K562 (cell line): ENCODE data around the gene ACTR5. TPM values are rescaled to one million over a fixed set of nuclear protein-coding genes. Genes with fewer than 3 reads are reported as not detected.

Source experiments
- ATAC-seq: fragments of 200-7000 bp; cut with Tn5 transposase; 3 replicates; pipeline ENCODE4 v1.9.1; 2020; ENCODE audit warnings: moderate library complexity
- BruUV-seq: library from RNA; stranded (reverse); fragments of 400-500 nt; replicated peaks from 2 replicates; lab custom pipeline; 2021; lab: Mats Ljungman, UMichigan
- CTCF ChIA-PET: fragments of 300-600 bp; formaldehyde crosslinking; extraction: SDS; loops from one replicate; lab custom pipeline; 2021; ENCODE audit warnings: low intra/inter-chr PET ratio; lab: Yijun Ruan, JAX
- POLR2A ChIA-PET: fragments of 300-600, 350-650 bp; sonication (Branson Sonifier 250); formaldehyde crosslinking; extraction: SDS; loops from one replicate; lab custom pipeline; 2021; ENCODE audit warnings: antibody characterized with exemption, inconsistent platforms; lab: Yijun Ruan, JAX
- DNase-seq, 4 experiments: peaks; one replicate each; pipeline versions ENCODE4 v3.0.0 to v3.0.0-alpha.2; 2011 to 2018; ENCODE audit warnings: low spot score in 3 of 4, mixed read lengths in 3 of 4; ENCODE audit errors: extremely low read depth in 1 of 4
- FAIRE-seq: peaks from 2 replicates; lab custom pipeline; 2011; peaks lifted over from hg19 to GRCh38; lab: Jason Lieb, UNC
- H2AFZ ChIP-seq: 2 replicates; pipeline ENCODE4 v1.6.0; 2011; ENCODE audit warnings: low read depth, low read length, control low read depth, inconsistent platforms
- H3K27ac ChIP-seq: fragments of 200-600 bp; 3 replicates; pipeline ENCODE4 v1.8.0; 2011; ENCODE audit warnings: low read depth, mild to moderate bottlenecking, control low read depth, inconsistent platforms, low read length, moderate library complexity, mixed read lengths; ENCODE audit errors: extremely low read depth
- H3K27me3 ChIP-seq, 2 experiments: fragments of 300-600 bp in 1 of 2; 2 replicates in 1 of 2; 3 replicates in 1 of 2; pipeline versions ENCODE4 v1.6.0 to v1.8.0; 2011; ENCODE audit warnings: inconsistent platforms in 2 of 2, low read length in 2 of 2, mild to moderate bottlenecking in 1 of 2, mixed read lengths in 1 of 2, moderate library complexity in 1 of 2; ENCODE audit not compliant: control insufficient read depth in 2 of 2, insufficient read depth in 2 of 2
- H3K36me3 ChIP-seq: fragments of 300-600 bp; 3 replicates; pipeline ENCODE4 v1.8.0; 2011; ENCODE audit warnings: mild to moderate bottlenecking, low read length, inconsistent platforms; ENCODE audit not compliant: control insufficient read depth, insufficient read depth
- H3K4me1 ChIP-seq, 2 experiments: fragments of 200-600 bp in 1 of 2; replicated peaks in 1 of 2; 2 replicates in 1 of 2; 3 replicates in 1 of 2; pipeline versions ENCODE4 v1.5.1 to v1.8.0; 2011; ENCODE audit warnings: inconsistent platforms in 2 of 2, low read length in 2 of 2, mild to moderate bottlenecking in 1 of 2, mixed read lengths in 1 of 2, moderate library complexity in 1 of 2; ENCODE audit not compliant: control insufficient read depth in 2 of 2, insufficient read depth in 2 of 2
- H3K4me2 ChIP-seq: 2 replicates; pipeline ENCODE4 v1.6.1; 2011; ENCODE audit warnings: low read length, control low read depth, inconsistent platforms, mixed read lengths; ENCODE audit not compliant: insufficient read depth
- H3K4me3 ChIP-seq: fragments of 200-600 bp; sonication (generic), shearing (Covaris generic); 2 replicates; pipeline ENCODE4 v1.5.1; 2016; ENCODE audit warnings: control low read depth, inconsistent platforms
- H3K79me2 ChIP-seq: fragments of 200-600 bp; 3 replicates; pipeline ENCODE4 v1.8.0; 2011; ENCODE audit warnings: low read length, inconsistent platforms; ENCODE audit not compliant: control insufficient read depth, insufficient read depth
- H3K9ac ChIP-seq, 2 experiments: 2 replicates each; pipeline versions ENCODE4 v1.6.0 to v1.6.1; 2011; ENCODE audit warnings: low read depth in 2 of 2, low read length in 2 of 2, control low read depth in 1 of 2, inconsistent platforms in 1 of 2, mild to moderate bottlenecking in 1 of 2, mixed read lengths in 1 of 2; ENCODE audit not compliant: insufficient read depth in 1 of 2
- H3K9me1 ChIP-seq: one replicate; pipeline ENCODE4 v1.6.0; 2011; ENCODE audit warnings: inconsistent platforms, mild to moderate bottlenecking, low read length, moderate library complexity; ENCODE audit not compliant: control insufficient read depth, insufficient read depth
- H3K9me3 ChIP-seq: replicated peaks from 2 replicates; pipeline ENCODE4 v1.5.1; 2011; ENCODE audit warnings: low read depth, low read length, inconsistent platforms; ENCODE audit not compliant: control insufficient read depth, insufficient read depth
- H4K20me1 ChIP-seq: replicated peaks from 2 replicates; pipeline ENCODE4 v1.6.1; 2011; ENCODE audit warnings: low read length, inconsistent platforms, mixed read lengths; ENCODE audit not compliant: control insufficient read depth, insufficient read depth
- CCNT2 ChIP-seq: IDR thresholded peaks from 2 replicates; pipeline ENCODE4 v1.6.1; 2011; ENCODE audit warnings: borderline replicate concordance, low read depth, mild to moderate bottlenecking, moderate library complexity, mixed read lengths, low read length; ENCODE audit not compliant: insufficient read length; ENCODE audit errors: extremely low read depth
- FOXJ2 ChIP-seq: fragments of 200-800 bp; sonication (Bioruptor generic); IDR thresholded peaks from 2 replicates; pipeline ENCODE4 v1.6.1; 2016; ENCODE audit warnings: missing genetic modification characterization, missing compliant biosample characterization
- GABPA ChIP-seq: fragments of 200-800 bp; sonication (Bioruptor generic); conservative IDR thresholded peaks from 2 replicates; pipeline ENCODE4 v1.6.1; 2016; ENCODE audit warnings: low read depth, missing genetic modification characterization, missing compliant biosample characterization
- RB1 ChIP-seq: fragments of 450-650 bp; IDR thresholded peaks from 2 replicates; pipeline ENCODE4 v1.6.1; 2017; ENCODE audit warnings: low read depth, mild to moderate bottlenecking
- SMARCE1 ChIP-seq: fragments of 450-650 bp; IDR thresholded peaks from 2 replicates; pipeline ENCODE4 v1.7.1; 2016; ENCODE audit warnings: mild to moderate bottlenecking
- ZNF12 ChIP-seq: sonication (generic); formaldehyde crosslinking; IDR thresholded peaks from 2 replicates; pipeline ENCODE4 v1.4.0; 2020; ENCODE audit warnings: mild to moderate bottlenecking, missing genetic modification reagents
- ZNF551 ChIP-seq: fragments of 250-450 bp; sonication (Bioruptor Pico); IDR thresholded peaks from 2 replicates; pipeline ENCODE4 v1.5.0; 2021; ENCODE audit warnings: mild to moderate bottlenecking, moderate library complexity
- ZNF780A ChIP-seq: fragments of 250-450 bp; sonication (Bioruptor Pico); IDR thresholded peaks from 2 replicates; pipeline ENCODE4 v1.5.0; 2021; ENCODE audit warnings: mild to moderate bottlenecking
- WGBS: fragments of 100-300 bp; shearing (Covaris generic); methylation state at CpG from one replicate; pipeline ENCODE4 v1.1.6; 2016; ENCODE audit warnings: low coverage, mixed read lengths; ENCODE audit not compliant: insufficient coverage; ENCODE audit errors: missing lambda C conversion rate; 5-methylcytosine and 5-hydroxymethylcytosine counted together
- in situ Hi-C: fragments of 300-500 bp; cut with MboI; formaldehyde crosslinking; loops from 4 replicates; pipeline ENCODE4 v1.15.0; 2018; ENCODE audit warnings: inconsistent platforms, mixed read lengths
- intact Hi-C: fragments of 100-400 bp; cut with micrococcal nuclease; formaldehyde crosslinking; loops from 2 replicates; pipeline ENCODE4 v1.14.2; 2022
- polyA plus RNA-seq, 8 experiments: library from polyadenylated mRNA; depleted of rRNA in 4 of 8; stranded (reverse) in 5 of 8; unstranded in 3 of 8; fragments of >200 nt; fragmentation: Nextera tagmentation in 2 of 8; fragmentation: Illumina TruSeq in 1 of 8; extraction: Ambion mirVana in 2 of 8; extraction: Trizol in 1 of 8; gene quantifications; 2 replicates each; pipeline versions ENCODE4 v1.2.1 to v1.2.3, GENCODE V29; 2011 to 2014; ENCODE audit warnings: inconsistent platforms in 1 of 8, missing spikeins in 1 of 8
- total RNA-seq, 7 experiments: library from RNA; depleted of rRNA in 6 of 7; stranded (reverse); fragments of >200 nt in 6 of 7; fragmentation: Illumina TruSeq in 2 of 7; extraction: Trizol in 2 of 7; gene quantifications; 2 replicates each; pipeline versions ENCODE4 v1.2.1 to v1.2.3, GENCODE V29; 2011 to 2021; ENCODE audit warnings: low replicate concordance in 1 of 7
- TF ChIP-seq, protein P1 (sequence below), 2 experiments: fragments of 450-650 bp; conservative IDR thresholded peaks; 2 replicates each; pipeline ENCODE4 v1.6.1; 2017; ENCODE audit warnings: mild to moderate bottlenecking in 2 of 2, moderate library complexity in 2 of 2
- TF ChIP-seq, protein P2 (sequence below), 2 experiments: fragments of 450-650 bp; IDR thresholded peaks; 2 replicates each; pipeline ENCODE4 v1.6.1; 2016; ENCODE audit warnings: mild to moderate bottlenecking in 2 of 2, borderline replicate concordance in 1 of 2, low read depth in 1 of 2, moderate library complexity in 1 of 2
- TF ChIP-seq, protein P3 (sequence below): sonication (generic); formaldehyde crosslinking; IDR thresholded peaks from 2 replicates; pipeline ENCODE4 v1.8.0; 2022; ENCODE audit warnings: mild to moderate bottlenecking, missing genetic modification reagents

The ACTR5 gene
- total and polyA plus RNA-seq, 9 of the 15 experiments (the other 6 are each of a cell fraction or from before 2014, with no cell fraction given) = 0.93 to 18.8 (median 12.9) TPM

DNA sequence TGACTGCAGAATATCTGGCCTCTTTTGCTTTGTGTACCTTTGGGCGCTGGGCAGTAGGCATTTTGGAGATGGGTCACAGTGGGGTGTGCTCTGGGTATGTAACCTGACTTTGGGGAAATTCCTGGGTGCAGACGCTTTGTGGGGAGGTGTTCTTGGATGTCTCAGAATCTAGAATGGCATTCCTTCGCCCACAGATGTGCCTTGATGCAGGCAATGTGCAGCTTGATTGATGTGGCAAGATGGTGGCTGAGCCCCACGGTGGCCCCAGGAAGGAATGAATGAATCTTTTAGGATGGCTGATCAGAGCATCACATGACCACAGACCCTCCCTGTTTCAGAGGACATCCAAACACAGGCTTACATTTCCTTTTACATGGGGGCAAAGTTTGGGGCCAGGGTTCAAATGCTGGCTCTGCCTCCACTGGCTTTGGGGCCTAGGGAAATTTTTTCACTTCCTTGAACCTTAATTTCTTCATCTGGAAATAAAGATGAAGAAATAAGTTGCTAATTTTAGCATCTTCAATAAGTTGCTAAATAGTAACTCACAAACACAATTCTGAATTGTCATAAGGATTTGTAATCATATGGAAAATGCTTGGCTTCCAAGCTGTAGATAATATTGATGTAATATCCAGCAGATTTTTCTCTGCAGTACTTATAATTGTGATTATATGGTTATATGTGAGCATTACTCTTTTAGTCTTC is 62.8 kb downstream of the ACTR5 start:
- Histone ChIP-seq H3K79me2 (no peaks in the 10 kb centered on the region; the same call in 2 of the 3 replicates), H2AFZ (no peak overlapping the region), H3K9ac (no peak overlapping the region), H3K27ac (no peak overlapping the region), H3K9me3 (no peaks in the 10 kb centered on the region), H4K20me1 (no peaks in the 10 kb centered on the region; the same call in 1 of the 2 replicates), H3K4me3 (no peak overlapping the region), H3K27me3 (peaks cover 0 to 10% of the 10 kb centered on the region in 2 experiments; a peak in 2 of 5 replicates), H3K4me1 (peaks cover 0 to 13% of the 10 kb centered on the region in 2 experiments; a peak in 3 of 5 replicates), H3K4me2 (no peak overlapping the region), H3K36me3 (no peaks in the 10 kb centered on the region), H3K9me1 (no peaks in the 10 kb centered on the region)
- intact Hi-C loops = no loop called here
- ChIA-PET POLR2A (interaction anchor here (1.3 kb wide), 1 partner anchor 10 kb away, joined by 3 read pairs; no protein-coding TSS in a partner anchor), CTCF (no interaction called here)
- WGBS = 38% methylated on average over 4 of the region's 4 CpGs
- no peak for DNase-seq
- no peak for ATAC-seq
- FAIRE-seq = no peak
- no TSS peak for BruUV-seq
- in situ Hi-C loops = no loop called here
- TF ChIP-seq, protein P1, sequence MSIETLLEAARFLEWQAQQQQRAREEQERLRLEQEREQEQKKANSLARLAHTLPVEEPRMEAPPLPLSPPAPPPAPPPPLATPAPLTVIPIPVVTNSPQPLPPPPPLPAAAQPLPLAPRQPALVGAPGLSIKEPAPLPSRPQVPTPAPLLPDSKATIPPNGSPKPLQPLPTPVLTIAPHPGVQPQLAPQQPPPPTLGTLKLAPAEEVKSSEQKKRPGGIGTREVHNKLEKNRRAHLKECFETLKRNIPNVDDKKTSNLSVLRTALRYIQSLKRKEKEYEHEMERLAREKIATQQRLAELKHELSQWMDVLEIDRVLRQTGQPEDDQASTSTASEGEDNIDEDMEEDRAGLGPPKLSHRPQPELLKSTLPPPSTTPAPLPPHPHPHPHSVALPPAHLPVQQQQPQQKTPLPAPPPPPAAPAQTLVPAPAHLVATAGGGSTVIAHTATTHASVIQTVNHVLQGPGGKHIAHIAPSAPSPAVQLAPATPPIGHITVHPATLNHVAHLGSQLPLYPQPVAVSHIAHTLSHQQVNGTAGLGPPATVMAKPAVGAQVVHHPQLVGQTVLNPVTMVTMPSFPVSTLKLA (conservative IDR thresholded peaks at IDR 0.05) = no peak
- TF ChIP-seq SMARCE1 (no peak), RB1 (no peak), FOXJ2 (tag) (no peak), GABPA (tag) (no peak), ZNF12 (CRISPR knock-in tag) (no peak), CCNT2 (no peak), ZNF780A (CRISPR knock-in tag) (no peak), ZNF551 (CRISPR knock-in tag) (no peak)
- TF ChIP-seq, protein P2, sequence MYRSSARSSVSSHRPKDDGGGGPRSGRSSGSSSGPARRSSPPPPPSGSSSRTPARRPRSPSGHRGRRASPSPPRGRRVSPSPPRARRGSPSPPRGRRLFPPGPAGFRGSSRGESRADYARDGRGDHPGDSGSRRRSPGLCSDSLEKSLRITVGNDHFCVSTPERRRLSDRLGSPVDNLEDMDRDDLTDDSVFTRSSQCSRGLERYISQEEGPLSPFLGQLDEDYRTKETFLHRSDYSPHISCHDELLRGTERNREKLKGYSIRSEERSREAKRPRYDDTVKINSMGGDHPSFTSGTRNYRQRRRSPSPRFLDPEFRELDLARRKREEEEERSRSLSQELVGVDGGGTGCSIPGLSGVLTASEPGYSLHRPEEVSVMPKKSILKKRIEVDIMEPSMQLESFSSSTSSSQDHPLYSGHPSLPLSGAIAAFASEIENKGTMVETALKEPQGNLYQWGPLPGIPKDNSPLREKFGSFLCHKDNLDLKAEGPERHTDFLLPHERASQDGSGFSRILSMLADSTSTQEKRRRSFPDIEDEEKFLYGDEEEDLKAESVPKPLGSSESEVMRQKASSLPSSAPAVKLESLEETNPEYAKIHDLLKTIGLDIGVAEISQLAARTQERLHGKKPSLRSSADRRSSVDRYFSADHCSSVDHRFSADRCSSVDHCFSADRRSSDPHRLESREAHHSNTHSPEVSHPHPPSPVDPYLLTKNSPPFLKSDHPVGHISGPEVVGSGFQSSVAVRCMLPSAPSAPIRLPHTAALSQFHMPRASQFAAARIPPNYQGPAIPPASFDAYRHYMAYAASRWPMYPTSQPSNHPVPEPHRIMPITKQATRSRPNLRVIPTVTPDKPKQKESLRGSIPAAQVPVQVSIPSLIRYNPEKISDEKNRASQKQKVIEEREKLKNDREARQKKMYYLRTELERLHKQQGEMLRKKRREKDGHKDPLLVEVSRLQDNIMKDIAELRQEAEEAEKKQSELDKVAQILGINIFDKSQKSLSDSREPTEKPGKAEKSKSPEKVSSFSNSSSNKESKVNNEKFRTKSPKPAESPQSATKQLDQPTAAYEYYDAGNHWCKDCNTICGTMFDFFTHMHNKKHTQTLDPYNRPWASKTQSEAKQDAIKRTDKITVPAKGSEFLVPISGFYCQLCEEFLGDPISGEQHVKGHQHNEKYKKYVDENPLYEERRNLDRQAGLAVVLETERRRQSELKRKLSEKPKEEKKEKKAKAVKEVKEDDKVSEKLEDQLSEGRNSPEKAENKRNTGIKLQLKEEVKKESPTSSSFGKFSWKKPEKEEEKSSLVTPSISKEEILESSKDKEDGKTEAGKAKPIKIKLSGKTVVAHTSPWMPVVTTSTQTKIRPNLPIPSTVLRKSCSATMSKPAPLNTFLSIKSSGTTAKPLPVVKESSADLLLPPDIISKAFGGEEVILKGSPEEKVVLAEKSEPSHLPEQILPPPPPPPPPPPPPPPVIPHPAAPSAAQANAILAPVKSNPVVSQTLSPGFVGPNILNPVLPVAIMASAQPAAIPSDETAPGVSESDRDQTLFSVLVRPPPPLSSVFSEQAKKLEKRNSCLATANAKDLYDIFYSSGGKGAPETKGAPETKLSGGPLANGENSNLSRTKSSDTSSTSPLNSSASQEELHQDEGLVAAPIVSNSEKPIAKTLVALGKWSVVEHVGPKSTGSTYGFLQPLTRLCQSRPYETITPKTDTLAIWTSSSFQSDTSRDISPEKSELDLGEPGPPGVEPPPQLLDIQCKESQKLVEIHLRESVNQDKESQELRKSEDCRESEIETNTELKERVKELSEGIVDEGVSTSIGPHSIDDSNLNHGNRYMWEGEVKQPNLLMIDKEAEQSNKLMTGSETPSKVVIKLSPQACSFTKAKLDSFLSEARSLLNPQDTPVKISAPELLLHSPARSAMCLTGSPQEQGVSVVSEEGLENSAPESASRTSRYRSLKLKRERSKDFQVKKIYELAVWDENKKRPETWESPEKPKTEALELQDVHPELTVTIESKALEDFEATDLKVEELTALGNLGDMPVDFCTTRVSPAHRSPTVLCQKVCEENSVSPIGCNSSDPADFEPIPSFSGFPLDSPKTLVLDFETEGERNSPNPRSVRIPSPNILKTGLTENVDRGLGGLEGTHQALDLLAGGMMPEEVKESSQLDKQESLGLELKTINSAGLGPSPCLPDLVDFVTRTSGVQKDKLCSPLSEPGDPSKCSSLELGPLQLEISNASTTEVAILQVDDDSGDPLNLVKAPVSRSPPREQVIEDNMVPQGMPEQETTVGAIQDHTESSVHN (IDR thresholded peaks at IDR 0.05; ENCODE audit: borderline replicate concordance in 1 of 2, low read depth in 1 of 2) = no peak
- TF ChIP-seq, protein P3, sequence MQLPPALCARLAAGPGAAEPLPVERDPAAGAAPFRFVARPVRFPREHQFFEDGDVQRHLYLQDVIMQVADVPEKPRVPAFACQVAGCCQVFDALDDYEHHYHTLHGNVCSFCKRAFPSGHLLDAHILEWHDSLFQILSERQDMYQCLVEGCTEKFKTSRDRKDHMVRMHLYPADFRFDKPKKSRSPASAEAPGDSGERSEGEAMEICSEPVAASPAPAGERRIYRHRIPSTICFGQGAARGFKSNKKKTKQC (CRISPR knock-in tag) = no peak
